Measurements from ENCODE around the gene PRKD3.

PRKD3 gene

DNA sequence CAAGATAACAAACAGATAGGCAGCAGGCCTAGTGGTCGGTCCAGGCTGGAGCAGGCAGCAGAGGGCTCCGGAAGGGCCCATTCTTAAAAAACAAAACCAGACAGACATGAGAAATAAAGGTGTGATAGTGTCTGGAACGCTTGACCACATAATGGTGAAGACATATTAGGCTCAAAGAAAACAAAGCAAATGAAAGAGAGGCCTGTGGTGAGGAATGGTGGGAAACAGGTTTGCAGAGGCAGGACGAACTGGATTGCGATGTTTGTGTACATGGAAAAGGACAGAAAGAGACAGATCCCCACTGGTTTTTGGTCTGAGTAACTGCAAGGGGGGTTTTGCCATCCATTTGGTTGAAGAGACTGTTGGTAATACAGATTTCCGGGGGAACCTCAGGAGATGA, 39.7 kb upstream of the PRKD3 start:
- H3K27ac ChIP-seq, result no peak overlapping the region
- TF ChIP-seq, protein P1, sequence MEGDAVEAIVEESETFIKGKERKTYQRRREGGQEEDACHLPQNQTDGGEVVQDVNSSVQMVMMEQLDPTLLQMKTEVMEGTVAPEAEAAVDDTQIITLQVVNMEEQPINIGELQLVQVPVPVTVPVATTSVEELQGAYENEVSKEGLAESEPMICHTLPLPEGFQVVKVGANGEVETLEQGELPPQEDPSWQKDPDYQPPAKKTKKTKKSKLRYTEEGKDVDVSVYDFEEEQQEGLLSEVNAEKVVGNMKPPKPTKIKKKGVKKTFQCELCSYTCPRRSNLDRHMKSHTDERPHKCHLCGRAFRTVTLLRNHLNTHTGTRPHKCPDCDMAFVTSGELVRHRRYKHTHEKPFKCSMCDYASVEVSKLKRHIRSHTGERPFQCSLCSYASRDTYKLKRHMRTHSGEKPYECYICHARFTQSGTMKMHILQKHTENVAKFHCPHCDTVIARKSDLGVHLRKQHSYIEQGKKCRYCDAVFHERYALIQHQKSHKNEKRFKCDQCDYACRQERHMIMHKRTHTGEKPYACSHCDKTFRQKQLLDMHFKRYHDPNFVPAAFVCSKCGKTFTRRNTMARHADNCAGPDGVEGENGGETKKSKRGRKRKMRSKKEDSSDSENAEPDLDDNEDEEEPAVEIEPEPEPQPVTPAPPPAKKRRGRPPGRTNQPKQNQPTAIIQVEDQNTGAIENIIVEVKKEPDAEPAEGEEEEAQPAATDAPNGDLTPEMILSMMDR (IDR thresholded peaks at IDR 0.05), result no peak
- no peak for TF ChIP-seq ZFX (IDR thresholded peaks at IDR 0.05; ENCODE audit: borderline replicate concordance)

DNA sequence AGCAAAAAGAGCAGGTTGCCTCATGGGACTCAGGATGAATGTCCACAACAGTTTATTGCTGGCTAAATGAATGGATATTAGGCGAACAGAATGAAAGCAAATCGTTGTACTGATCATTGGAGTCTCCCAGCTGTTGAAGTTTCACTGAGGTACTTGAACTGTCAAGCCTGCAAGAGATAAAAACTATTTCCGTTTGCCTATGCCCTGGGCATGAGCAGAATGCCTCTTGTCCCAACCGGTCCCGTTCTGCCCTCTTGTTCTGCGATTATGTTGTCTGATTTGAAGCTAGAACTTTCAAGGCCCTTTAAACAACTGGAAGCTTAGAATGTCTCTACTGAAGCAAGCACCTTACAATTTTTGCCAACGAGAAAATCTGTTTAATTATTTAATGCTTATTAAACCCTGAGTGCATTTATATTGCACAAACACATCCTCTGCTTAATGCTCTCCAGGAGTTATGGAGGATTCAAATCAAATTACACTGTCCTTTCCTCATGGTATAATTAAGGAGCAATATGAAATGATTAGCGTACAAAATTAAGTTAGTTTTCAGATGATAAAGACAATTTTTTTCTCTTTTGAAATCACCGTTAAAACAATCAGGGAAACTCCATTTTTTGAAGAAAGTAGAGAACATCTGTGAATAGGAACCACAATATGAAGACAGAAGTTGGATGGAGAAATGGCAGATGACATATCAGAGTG, 37.5 kb upstream of the PRKD3 start:
- no peak for TF ChIP-seq ZFX (IDR thresholded peaks at IDR 0.05; ENCODE audit: borderline replicate concordance)
- TF ChIP-seq, protein P1 (IDR thresholded peaks at IDR 0.05), result no peak
- no peak overlapping the region for H3K27ac ChIP-seq

DNA sequence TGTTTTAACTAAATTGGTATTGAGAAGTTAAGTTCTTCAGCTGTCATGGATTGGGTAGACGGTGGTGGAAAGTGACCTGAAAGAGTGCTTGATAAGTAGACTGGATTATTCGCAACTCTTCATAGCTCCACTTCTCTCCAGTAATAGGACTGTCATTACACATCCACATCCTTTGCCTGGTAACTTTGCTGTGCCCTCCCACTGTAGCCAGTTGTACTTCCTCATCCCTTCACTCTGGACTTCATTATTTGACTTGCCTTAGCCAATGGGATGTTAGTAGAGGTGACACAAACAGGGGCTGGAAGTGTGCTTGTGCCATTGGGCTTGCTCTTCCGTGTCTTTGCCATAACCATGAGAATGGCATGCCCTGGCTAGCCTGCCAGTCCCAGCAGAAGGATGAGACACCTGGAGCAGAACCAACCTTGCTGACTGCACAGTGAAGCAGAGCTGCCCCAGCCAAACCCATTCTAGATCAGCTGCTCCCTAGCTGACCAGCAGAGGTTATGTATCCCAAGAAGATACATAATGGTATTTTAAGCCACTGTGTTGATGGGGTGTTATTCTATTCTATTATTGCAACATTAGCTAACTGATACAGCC, 36.7 kb upstream of the PRKD3 start:
- TF ChIP-seq, protein P1 (IDR thresholded peaks at IDR 0.05), result no peak
- TF ChIP-seq ZFX (IDR thresholded peaks at IDR 0.05; ENCODE audit: borderline replicate concordance), result no peak
- no peak overlapping the region for H3K27ac ChIP-seq

DNA sequence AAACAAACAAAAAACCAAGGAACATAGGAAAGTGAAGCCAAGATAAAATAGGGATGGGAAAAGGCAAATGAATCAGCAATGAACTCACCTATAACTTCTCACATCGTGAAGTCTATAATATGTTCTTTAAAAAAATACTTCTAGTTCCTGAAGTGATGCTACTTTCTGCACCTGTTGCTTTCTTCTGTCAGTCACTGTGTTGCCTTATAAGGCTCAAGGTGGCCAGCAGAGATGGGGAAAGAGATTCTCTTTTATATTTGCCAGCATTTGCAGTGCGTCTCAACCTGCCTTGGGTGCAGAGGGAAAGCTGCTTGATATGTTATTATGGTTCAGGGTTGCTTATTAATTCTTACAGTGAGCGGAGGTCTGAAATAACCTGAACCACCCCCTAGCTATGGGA, 33.8 kb upstream of the PRKD3 start:
- TF ChIP-seq ZFX (IDR thresholded peaks at IDR 0.05; ENCODE audit: borderline replicate concordance), result no peak
- TF ChIP-seq, protein P1 (IDR thresholded peaks at IDR 0.05), result no peak
- no peak overlapping the region for H3K27ac ChIP-seq

DNA sequence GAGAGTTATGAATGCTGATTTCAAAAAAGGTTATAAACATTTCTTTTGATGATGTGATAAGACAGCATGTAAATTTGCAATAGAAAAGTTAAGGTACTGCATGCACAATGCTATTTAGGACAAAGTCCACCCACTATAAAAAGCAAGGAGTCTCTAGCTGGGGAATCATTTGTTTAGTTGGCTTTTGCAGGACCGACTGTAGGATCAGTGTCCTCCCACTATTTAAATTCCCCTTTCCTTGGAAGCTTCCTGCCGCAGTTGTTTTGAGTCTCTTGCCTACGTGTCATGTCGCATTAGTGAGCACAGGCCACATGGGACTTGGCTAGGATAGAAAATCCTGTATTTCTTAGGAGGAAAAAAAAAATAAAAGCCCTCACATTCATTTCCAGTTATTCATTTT, 32.9 kb upstream of the PRKD3 start:
- TF ChIP-seq, protein P1 (IDR thresholded peaks at IDR 0.05), result no peak
- no peak for TF ChIP-seq ZFX (IDR thresholded peaks at IDR 0.05; ENCODE audit: borderline replicate concordance)
- H3K27ac ChIP-seq, result no peak overlapping the region

DNA sequence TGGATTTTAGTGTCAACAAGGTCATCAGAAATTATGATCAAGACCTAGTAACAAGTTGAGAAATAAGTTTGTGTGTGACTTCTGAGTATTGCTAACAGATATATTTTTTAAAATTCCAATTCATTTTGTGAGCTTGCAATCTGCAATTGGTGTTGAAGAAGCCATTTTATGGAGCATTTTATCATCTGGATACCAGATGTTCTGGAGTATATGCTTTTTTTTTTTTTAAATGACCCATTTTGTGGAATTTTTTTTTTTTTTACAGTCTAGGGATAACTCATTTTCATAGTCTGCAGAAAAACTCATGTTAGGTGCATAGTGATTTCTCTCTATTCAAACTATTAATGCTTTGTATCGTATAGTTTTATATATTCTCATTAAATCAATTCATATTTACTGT, 32.4 kb upstream of the PRKD3 start:
- TF ChIP-seq ZFX (IDR thresholded peaks at IDR 0.05; ENCODE audit: borderline replicate concordance), result no peak
- TF ChIP-seq, protein P1 (IDR thresholded peaks at IDR 0.05), result no peak
- H3K27ac ChIP-seq, result no peak overlapping the region

GRCh38 chr2:37356299-37356698, 31.7 kb upstream of the PRKD3 start:
- no peak for TF ChIP-seq ZFX (IDR thresholded peaks at IDR 0.05; ENCODE audit: borderline replicate concordance)
- TF ChIP-seq, protein P1 (IDR thresholded peaks at IDR 0.05), result no peak
- no peak overlapping the region for H3K27ac ChIP-seq
